CD4-positive, CD25-positive, alpha-beta regulatory T cell (primary cell): ENCODE data around the gene STH. TPM values are rescaled to one million over a fixed set of nuclear protein-coding genes. Genes with fewer than 3 reads are reported as not detected.

Experiments used
- ATAC-seq, 2 donors: fragments of 150-1000 bp; cut with Tn5 transposase; one replicate each; pipeline ENCODE4 v1.10.0; 2021; ENCODE audit warnings: low read depth in 2 of 2, moderate number of reproducible peaks in 2 of 2, moderate library complexity in 1 of 2
- DNase-seq, 3 donors: peaks; one replicate each; pipeline versions ENCODE4 v3.0.0 to v3.0.0-alpha.2; 2012 to 2022; ENCODE audit warnings: mixed read lengths in 1 of 3
- H3K27ac ChIP-seq: one replicate; pipeline ENCODE4 v1.7.0; 2013; ENCODE audit warnings: mild to moderate bottlenecking, low read length; ENCODE audit not compliant: insufficient read depth, poor library complexity, severe bottlenecking
- H3K27me3 ChIP-seq: one replicate; pipeline ENCODE4 v1.7.0; 2013; ENCODE audit warnings: low read length; ENCODE audit not compliant: control insufficient read depth, insufficient read depth
- H3K36me3 ChIP-seq: one replicate; pipeline ENCODE4 v1.7.0; 2013; ENCODE audit warnings: mild to moderate bottlenecking, low read length, moderate library complexity; ENCODE audit not compliant: control insufficient read depth, insufficient read depth
- H3K4me1 ChIP-seq: 2 replicates; pipeline ENCODE4 v1.7.0; 2013; ENCODE audit warnings: mild to moderate bottlenecking, low read length; ENCODE audit not compliant: insufficient read depth, control insufficient read depth, poor library complexity, severe bottlenecking
- H3K4me3 ChIP-seq: one replicate; pipeline ENCODE4 v1.7.0; 2013; ENCODE audit warnings: low read depth, mild to moderate bottlenecking, low read length, moderate library complexity
- H3K9me3 ChIP-seq, 2 experiments: 1 replicate in 1 of 2; 2 replicates in 1 of 2; pipeline ENCODE4 v1.7.0; 2013; ENCODE audit warnings: low read length in 2 of 2, mild to moderate bottlenecking in 1 of 2, moderate library complexity in 1 of 2; ENCODE audit not compliant: control insufficient read depth in 2 of 2
- H3K27ac Mint-ChIP-seq, 3 donors: one replicate each; pipeline ENCODE4 v1.8.0; 2020 to 2022; ENCODE audit warnings: mild to moderate bottlenecking in 3 of 3, mixed read lengths in 3 of 3, moderate library complexity in 2 of 3
- H3K27me3 Mint-ChIP-seq: one replicate; pipeline ENCODE4 v1.8.0; 2022; ENCODE audit warnings: mild to moderate bottlenecking, mixed read lengths
- H3K36me3 Mint-ChIP-seq: one replicate; pipeline ENCODE4 v1.8.0; 2020; ENCODE audit warnings: mixed read lengths
- H3K4me1 Mint-ChIP-seq, 4 donors: one replicate each; pipeline ENCODE4 v1.8.0; 2020 to 2022; ENCODE audit warnings: mixed read lengths in 4 of 4, mild to moderate bottlenecking in 1 of 4
- H3K4me3 Mint-ChIP-seq, 4 donors: one replicate each; pipeline ENCODE4 v1.8.0; 2020 to 2022; ENCODE audit warnings: mild to moderate bottlenecking in 4 of 4, mixed read lengths in 4 of 4, moderate library complexity in 3 of 4
- H3K9me3 Mint-ChIP-seq, 7 donors: one replicate each; pipeline ENCODE4 v1.8.0; 2020 to 2022; ENCODE audit warnings: mixed read lengths in 7 of 7, mild to moderate bottlenecking in 3 of 7, moderate library complexity in 2 of 7
- polyA plus RNA-seq, 4 donors: library from polyadenylated mRNA; unstranded; fragments of 300-500 nt; fragmentation: Illumina TruSeq; gene quantifications; one replicate each; pipeline ENCODE4 v1.2.3, GENCODE V29; 2021
- total RNA-seq: library from RNA; stranded (reverse); gene quantifications from one replicate; pipeline ENCODE4 v1.2.3, GENCODE V29; 2022

The STH gene
- total and polyA plus RNA-seq, 5 donors from 2014 or later = not detected

DNA sequence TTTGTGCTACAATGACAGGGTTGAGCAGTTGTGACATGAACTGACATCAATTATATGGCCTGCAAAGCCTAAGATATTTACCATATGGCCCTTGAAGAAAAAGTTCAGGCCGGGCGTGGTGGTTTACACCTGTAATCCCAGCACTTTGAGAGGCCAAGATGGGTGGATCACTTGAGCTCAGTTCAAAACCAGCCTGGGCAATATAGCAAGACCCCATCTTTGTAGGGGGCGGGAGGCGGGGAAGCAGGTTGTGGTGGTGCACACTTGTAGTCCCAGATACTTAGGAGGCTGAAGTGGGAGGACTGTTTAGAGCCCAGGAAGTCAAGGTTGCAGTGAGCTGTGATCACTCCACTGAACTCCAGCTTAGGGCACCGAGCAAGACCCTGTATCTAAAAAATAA is 48.3 kb downstream of the STH start:
- peaks cover 44% of the 10 kb centered on the region for H3K36me3 Mint-ChIP-seq

DNA sequence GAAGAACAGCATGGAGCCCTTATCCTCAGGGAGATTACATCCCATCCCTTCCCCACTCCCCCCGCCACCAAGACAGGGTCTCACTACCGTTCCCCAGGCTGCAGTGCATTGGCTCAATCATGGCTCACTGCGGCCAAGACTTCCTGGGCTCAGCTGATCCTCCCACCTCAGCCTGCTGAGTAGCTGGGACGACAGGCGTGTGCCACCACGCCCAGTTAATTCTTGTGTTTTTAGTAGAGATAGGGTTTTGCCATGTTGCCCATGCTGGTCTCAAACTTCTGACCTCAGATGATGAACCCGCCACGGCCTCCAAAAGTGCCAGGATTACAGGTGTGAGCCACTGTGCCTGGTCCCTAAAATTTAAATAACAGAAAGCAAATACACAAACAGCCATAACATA is 48.8 kb downstream of the STH start:
- Mint-ChIP-seq H3K36me3 (peaks cover 44% of the 10 kb centered on the region), H3K4me3 (no peak overlapping the region), H3K4me1 (peaks cover 17 to 37% (median 30%) of the 10 kb centered on the region in 4 donors), H3K27ac (no peak overlapping the region), H3K9me3 (no peaks in the 10 kb centered on the region), H3K27me3 (no peaks in the 10 kb centered on the region)
- Histone ChIP-seq H3K9me3 (no peaks in the 10 kb centered on the region), H3K4me3 (no peak overlapping the region), H3K4me1 (no peaks in the 10 kb centered on the region), H3K27me3 (no peaks in the 10 kb centered on the region), H3K27ac (no peak overlapping the region), H3K36me3 (peaks cover 81% of the 10 kb centered on the region)
- no peak for ATAC-seq
- DNase-seq = no peak

More for the DNA sequence above, 48.3 kb downstream of the STH start:
- H3K36me3 ChIP-seq = peaks cover 82% of the 10 kb centered on the region
- H3K4me1 ChIP-seq = no peaks in the 10 kb centered on the region
- no peak overlapping the region for H3K27ac Mint-ChIP-seq
- no peaks in the 10 kb centered on the region for H3K9me3 ChIP-seq
- H3K4me3 Mint-ChIP-seq = no peak overlapping the region
- H3K4me1 Mint-ChIP-seq = peaks cover 17 to 37% (median 29%) of the 10 kb centered on the region in 4 donors
- no peak for DNase-seq
- H3K27me3 Mint-ChIP-seq = no peaks in the 10 kb centered on the region
- no peak for ATAC-seq
- no peak overlapping the region for H3K4me3 ChIP-seq
- H3K27me3 ChIP-seq = no peaks in the 10 kb centered on the region
- no peak overlapping the region for H3K27ac ChIP-seq
- no peaks in the 10 kb centered on the region for H3K9me3 Mint-ChIP-seq

Other genes starting within 250 kb of the STH start
- not detected for gene CRHR1, start 214.9 kb upstream of the STH start, total RNA-seq
- gene CRHR1, start 214.9 kb upstream of the STH start, polyA plus RNA-seq = not detected
- not detected for gene SPPL2C, start 154.4 kb upstream of the STH start, total RNA-seq
- not detected for gene SPPL2C, start 154.4 kb upstream of the STH start, polyA plus RNA-seq
- 0.69 TPM for gene MAPT, start 104.7 kb upstream of the STH start, total RNA-seq
- gene MAPT, start 104.7 kb upstream of the STH start, polyA plus RNA-seq = under 1 TPM in 2 of 4 donors, not detected in 2; 0.05 to 0.16 TPM
- gene KANSL1, start 194.2 kb downstream of the STH start, total RNA-seq = 295 TPM
- gene KANSL1, start 194.2 kb downstream of the STH start, polyA plus RNA-seq = 10 to 100 TPM in 3 of 4 donors, 1 to 10 TPM in 1; 9.1 to 14.1 (median 11.3) TPM